Epithelial cell of proximal tubule (primary cell): ENCODE results near the gene COX5B. TPM values are rescaled to one million over a fixed set of nuclear protein-coding genes. Genes with fewer than 3 reads are reported as not detected.

Experiments
- DNase-seq: peaks from one replicate; pipeline ENCODE4 v3.0.0-alpha.2; 2011; ENCODE audit warnings: low read depth
- H3K4me3 ChIP-seq: 2 replicates; pipeline ENCODE4 v1.5.1; 2011; ENCODE audit warnings: low read depth, mild to moderate bottlenecking, low read length
- CTCF ChIP-seq: conservative IDR thresholded peaks from 2 replicates; pipeline ENCODE4 v1.5.1; 2012; ENCODE audit warnings: low read depth, mild to moderate bottlenecking, low read length
- total RNA-seq: library from RNA; depleted of rRNA; stranded (reverse); fragments of >200 nt; gene quantifications from 2 replicates; pipeline ENCODE4 v1.2.3, GENCODE V29; 2015

Gene COX5B
- total RNA-seq, 1 donor from 2014 or later = 539 TPM

GRCh38 chr2:97654791-97655190 is 8.9 kb downstream of the COX5B start:
- no peak for DNase-seq
- no peak overlapping the region for H3K4me3 ChIP-seq
- no peak for TF ChIP-seq CTCF

- H3K4me3 ChIP-seq = no peak overlapping the region
- no peak for TF ChIP-seq CTCF
Measured at GRCh38 chr2:97656129-97656755, 10.4 kb downstream of the COX5B start.

GRCh38 chr2:97656905-97657587 is 11.2 kb downstream of the COX5B start:
- TF ChIP-seq CTCF = no peak
- no peak overlapping the region for H3K4me3 ChIP-seq
- no peak for DNase-seq

More at GRCh38 chr2:97656129-97656755, 10.4 kb downstream of the COX5B start:
- DNase-seq = no peak

- H3K4me3 ChIP-seq = no peak overlapping the region
- TF ChIP-seq CTCF = no peak
- DNase-seq = no peak
Measured at GRCh38 chr2:97657986-97658690, 12.3 kb downstream of the COX5B start.

GRCh38 chr2:97658691-97659157 is 12.9 kb downstream of the COX5B start:
- no peak for DNase-seq
- H3K4me3 ChIP-seq = no peak overlapping the region
- TF ChIP-seq CTCF = no peak

- no peak overlapping the region for H3K4me3 ChIP-seq
- DNase-seq = no peak
- no peak for TF ChIP-seq CTCF
Measured at GRCh38 chr2:97659256-97660043, 13.6 kb downstream of the COX5B start.
